Bronchial epithelial cell (primary cell): ENCODE measurements around the gene ZBTB39. TPM values are rescaled to one million over a fixed set of nuclear protein-coding genes. Genes with fewer than 3 reads are reported as not detected.

Source experiments
- DNase-seq: peaks from one replicate; pipeline ENCODE4 v3.0.0-alpha.2; 2010; ENCODE audit warnings: low read depth
- FAIRE-seq: peaks from 2 replicates; lab custom pipeline; 2011; peaks lifted over from hg19 to GRCh38; lab: Jason Lieb, UNC
- H3K27me3 ChIP-seq: 2 replicates; pipeline ENCODE4 v1.5.1; 2011; ENCODE audit warnings: low read length; ENCODE audit not compliant: control insufficient read depth, insufficient read depth
- H3K36me3 ChIP-seq: 2 replicates; pipeline ENCODE4 v1.5.1; 2011; ENCODE audit warnings: low read length; ENCODE audit not compliant: control insufficient read depth, insufficient read depth
- H3K4me3 ChIP-seq: 2 replicates; pipeline ENCODE4 v1.5.1; 2011; ENCODE audit warnings: mild to moderate bottlenecking, low read depth, low read length, control low read depth
- CTCF ChIP-seq: IDR thresholded peaks from 2 replicates; pipeline ENCODE4 v1.5.1; 2011; ENCODE audit warnings: mild to moderate bottlenecking, moderate library complexity, low read length, control low read depth, inconsistent platforms; ENCODE audit not compliant: insufficient read depth, severe bottlenecking
- total RNA-seq: library from RNA; depleted of rRNA; stranded (reverse); fragments of >200 nt; gene quantifications from 2 replicates; pipeline ENCODE4 v1.2.1, GENCODE V29; 2014

ZBTB39 gene
- total RNA-seq, 1 donor from 2014 or later, result 5.5 TPM

GRCh38 chr12:57016348-57016747 lies 10.0 kb upstream of the ZBTB39 start, which contains the start of gene TAC3:
Gene TAC3 (minus strand): TSS chr12:57016529. CDS start chr12:57015797, 732 bp downstream.
- DNase-seq (no peak), FAIRE-seq (no peak)
- no peaks in the 10 kb centered on the region for H3K36me3 ChIP-seq
- TF ChIP-seq CTCF, result no peak
- no peak within 1 kb of the TSS for H3K4me3 ChIP-seq
- peaks cover 11% of the 10 kb centered on the region for H3K27me3 ChIP-seq

GRCh38 chr12:57012600-57013465 lies 6.5 kb upstream of the ZBTB39 start:
- no peaks in the 10 kb centered on the region for H3K36me3 ChIP-seq
- TF ChIP-seq CTCF, result no peak
- FAIRE-seq (no peak), DNase-seq (no peak)
- peaks cover 11% of the 10 kb centered on the region for H3K27me3 ChIP-seq
- no peak overlapping the region for H3K4me3 ChIP-seq

GRCh38 chr12:57011438-57012424 lies 5.4 kb upstream of the ZBTB39 start:
- no peak overlapping the region for H3K4me3 ChIP-seq
- H3K27me3 ChIP-seq, result peaks cover 11% of the 10 kb centered on the region
- FAIRE-seq (no peak), DNase-seq (no peak)
- no peak for TF ChIP-seq CTCF
- H3K36me3 ChIP-seq, result no peaks in the 10 kb centered on the region

GRCh38 chr12:57010627-57011247 lies 4.4 kb upstream of the ZBTB39 start:
- TF ChIP-seq CTCF, result no peak
- no peak overlapping the region for H3K4me3 ChIP-seq
- no peaks in the 10 kb centered on the region for H3K36me3 ChIP-seq
- H3K27me3 ChIP-seq, result peaks cover 8% of the 10 kb centered on the region
- DNase-seq (no peak), FAIRE-seq (no peak)

GRCh38 chr12:57009949-57010626 lies 3.7 kb upstream of the ZBTB39 start:
- Histone ChIP-seq H3K27me3 (peaks cover 7% of the 10 kb centered on the region), H3K36me3 (no peaks in the 10 kb centered on the region), H3K4me3 (no peak overlapping the region)
- TF ChIP-seq CTCF, result no peak
- DNase-seq, result no peak
- no peak for FAIRE-seq
